Measurements from ENCODE around the gene ETFB. TPM values are rescaled to one million over a fixed set of nuclear protein-coding genes. Genes with fewer than 3 reads are reported as not detected.
A peak's percentile ranks its signal among the peaks of the same experiment; 100 is the strongest.

The ETFB gene
- total RNA-seq, 2 donors from 2014 or later = 58.7 to 61.5 TPM

DNA sequence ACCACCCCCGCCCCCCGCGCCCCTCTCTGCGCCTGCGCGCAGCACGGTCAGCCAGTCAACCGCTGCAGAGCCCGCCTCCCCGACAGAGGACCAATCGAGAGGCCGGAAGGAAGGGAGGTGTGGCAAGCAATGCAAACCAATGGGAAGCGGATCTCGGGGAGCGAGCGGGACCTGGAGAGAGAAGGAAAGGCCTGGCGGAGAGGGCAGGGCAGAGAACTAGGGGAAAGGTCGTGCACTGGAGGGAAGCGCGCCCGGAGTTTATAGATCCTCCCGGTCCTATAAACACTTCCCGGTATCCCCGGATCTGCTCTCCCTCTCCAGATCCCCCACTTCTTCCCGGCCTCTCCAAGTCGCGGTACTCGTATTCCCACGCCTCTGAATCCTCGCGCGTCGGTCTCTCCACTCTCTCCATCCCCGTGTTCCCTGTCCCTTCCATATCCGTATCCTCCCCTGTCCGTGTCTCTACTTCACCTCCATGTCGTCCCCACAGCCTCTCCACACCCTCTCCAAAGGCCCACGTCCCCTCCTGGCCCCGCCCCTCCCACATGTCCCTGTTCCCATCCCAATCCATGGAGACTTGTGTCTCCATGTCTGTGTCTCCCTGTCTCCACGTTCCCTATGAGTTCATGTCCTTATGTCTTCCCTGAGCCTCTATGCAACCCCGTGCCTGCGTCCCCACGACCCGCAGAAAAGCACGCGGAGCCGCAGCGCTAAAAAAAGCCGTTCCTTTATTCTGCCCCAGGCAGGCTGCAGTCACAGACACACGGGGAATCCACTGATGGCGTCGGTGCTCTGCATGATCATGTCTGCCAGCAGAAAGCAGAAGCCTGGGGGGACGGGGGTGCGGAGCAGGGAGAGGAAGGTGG, 434 bp upstream of the ETFB start:
- WGBS, 2 donors = 1 to 2% methylated on average over 45 to 54 of the region's 54 CpGs
- ATAC-seq (peak; percentile 87), DNase-seq (peak; percentile 98 to 100 (median 99))
- Histone ChIP-seq H3K27me3 (no peaks in the 10 kb centered on the region), H3K27ac (peak overlapping the region; percentile 94 to 99 (median 98)), H3K4me1 (peaks cover 44% of the 10 kb centered on the region), H3K9me3 (no peaks in the 10 kb centered on the region), H3K4me3 (peak overlapping the region; percentile 54 to 61), H3K36me3 (replicated peaks in 1 of 2; ENCODE audit: insufficient read depth in 1 of 2, low read depth in 2 of 2) (no peaks in the 10 kb centered on the region)
- peak; percentile 84 to 90 (median 88) for TF ChIP-seq POLR2A (IDR thresholded peaks at IDR 0.05)
- no peak for TF ChIP-seq CTCF (IDR thresholded peaks at IDR 0.05)
- intact Hi-C loops (cut with DNase I) = no loop called here

DNA sequence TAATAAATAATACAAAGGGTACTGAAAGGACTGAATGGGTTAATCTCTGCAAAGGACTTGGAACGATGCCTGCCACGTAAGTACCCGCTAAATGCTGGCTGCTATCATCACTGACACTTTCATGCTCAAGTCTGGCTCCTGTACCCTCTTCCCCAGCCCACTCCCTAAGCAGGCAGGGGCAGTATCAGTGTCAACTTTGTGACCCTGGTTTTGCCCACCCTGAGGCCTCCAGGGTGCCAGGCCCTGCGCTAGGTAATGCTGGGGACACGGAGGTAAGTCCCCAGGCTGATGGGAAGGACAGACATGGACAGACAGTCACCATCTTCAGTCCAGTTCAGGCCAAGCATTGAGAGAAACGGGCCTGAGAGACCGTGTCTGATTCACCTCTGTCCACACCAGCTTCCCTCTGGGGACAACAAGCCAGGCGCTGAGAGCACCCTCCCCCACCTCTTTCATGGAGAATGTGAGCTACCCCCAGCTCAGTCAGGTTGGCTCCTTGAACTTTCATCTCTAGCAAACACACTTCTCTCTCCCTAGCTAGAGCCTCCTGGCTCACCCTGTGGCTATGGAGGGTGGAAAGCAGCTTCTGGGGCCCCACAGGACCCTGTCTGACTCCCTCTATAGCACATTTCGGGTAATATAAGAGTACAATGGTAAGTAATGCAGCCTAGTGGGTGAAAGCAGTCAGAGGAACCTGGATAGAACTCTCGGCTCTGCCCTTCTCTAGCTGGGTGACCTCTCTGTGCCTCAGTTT, 800 bp downstream of the ETFB start:
- Histone ChIP-seq H3K9me3 (no peaks in the 10 kb centered on the region), H3K27ac (peak overlapping the region; percentile 94 to 99 (median 98)), H3K4me1 (peaks cover 44% of the 10 kb centered on the region), H3K27me3 (no peaks in the 10 kb centered on the region), H3K36me3 (replicated peaks in 1 of 2; ENCODE audit: insufficient read depth in 1 of 2, low read depth in 2 of 2) (no peaks in the 10 kb centered on the region), H3K4me3 (peak overlapping the region; percentile 54 to 61)
- intact Hi-C loops (cut with DNase I) = no loop called here
- DNase-seq (peak; percentile 26 to 55 (median 45)), ATAC-seq (no peak)
- TF ChIP-seq CTCF (IDR thresholded peaks at IDR 0.05) (peak in 1 of 7 experiments; percentile 2), POLR2A (IDR thresholded peaks at IDR 0.05) (no peak)
- 12 to 14% methylated on average over 9 to 10 of the region's 10 CpGs for WGBS, 2 donors

GRCh38 chr19:51364200-51365106, 1.7 kb downstream of the ETFB start:
- peaks cover 44% of the 10 kb centered on the region for H3K4me1 ChIP-seq
- ATAC-seq = no peak

More at GRCh38 chr19:51364200-51365106, 1.7 kb downstream of the ETFB start:
- intact Hi-C loops (cut with DNase I) = no loop called here
- H3K27ac ChIP-seq = no peak overlapping the region
- H3K9me3 ChIP-seq = no peaks in the 10 kb centered on the region
- WGBS, 2 donors = 82 to 83% methylated on average over 8 to 15 of the region's 15 CpGs
- TF ChIP-seq POLR2A (IDR thresholded peaks at IDR 0.05) = no peak
- no peak for TF ChIP-seq CTCF (IDR thresholded peaks at IDR 0.05)
- DNase-seq = no peak
- H3K36me3 ChIP-seq (replicated peaks in 1 of 2; ENCODE audit: insufficient read depth in 1 of 2, low read depth in 2 of 2) = no peaks in the 10 kb centered on the region
- no peak overlapping the region for H3K4me3 ChIP-seq
- H3K27me3 ChIP-seq = no peaks in the 10 kb centered on the region

All from body of pancreas (tissue), 4 donors.